HepG2 (cell line): ENCODE results near the gene SALL2. TPM values are rescaled to one million over a fixed set of nuclear protein-coding genes. Genes with fewer than 3 reads are reported as not detected.
A peak's percentile ranks its signal among the peaks of the same experiment; 100 is the strongest.

Source experiments
- CBX2 ChIP-seq, 2 experiments: fragments of 200-600 bp in 1 of 2; sonication (generic); formaldehyde crosslinking in 1 of 2; IDR thresholded peaks; 2 replicates each; pipeline versions ENCODE4 v1.7.0 to v1.8.1; 2018 to 2022; ENCODE audit warnings: low read depth in 2 of 2, low read length in 1 of 2, mild to moderate bottlenecking in 1 of 2, missing genetic modification reagents in 1 of 2
- CEBPG ChIP-seq: IDR thresholded peaks from 2 replicates; pipeline ENCODE4 v1.6.1; 2016
- GATAD2A ChIP-seq: IDR thresholded peaks from 2 replicates; pipeline ENCODE4 v1.6.1; 2016
- HOXA5 ChIP-seq: sonication (generic); formaldehyde crosslinking; IDR thresholded peaks from 2 replicates; pipeline ENCODE4 v1.4.0; 2020; ENCODE audit warnings: missing genetic modification reagents
- HOXA7 ChIP-seq: sonication (generic); formaldehyde crosslinking; IDR thresholded peaks from 2 replicates; pipeline ENCODE4 v1.8.1; 2022; ENCODE audit warnings: mild to moderate bottlenecking, missing genetic modification reagents, moderate library complexity
- MAFG ChIP-seq: sonication (generic); formaldehyde crosslinking; IDR thresholded peaks from 2 replicates; pipeline ENCODE4 v1.5.1; 2020; ENCODE audit warnings: mild to moderate bottlenecking, missing genetic modification reagents
- MED1 ChIP-seq: sonication (generic); formaldehyde crosslinking; IDR thresholded peaks from 2 replicates; pipeline ENCODE4 v1.4.0; 2020; ENCODE audit warnings: missing genetic modification reagents
- MEIS1 ChIP-seq: sonication (generic); formaldehyde crosslinking; IDR thresholded peaks from 2 replicates; pipeline ENCODE4 v1.9.0; 2021; ENCODE audit warnings: mild to moderate bottlenecking, missing genetic modification reagents, moderate library complexity, borderline replicate concordance
- NR2F6 ChIP-seq, 2 experiments: IDR thresholded peaks; 2 replicates each; pipeline ENCODE4 v1.6.1; 2016; ENCODE audit warnings: antibody characterized with exemption in 1 of 2, mild to moderate bottlenecking in 1 of 2
- SNAI1 ChIP-seq: sonication (generic); formaldehyde crosslinking; IDR thresholded peaks from 2 replicates; pipeline ENCODE4 v1.5.0; 2020; ENCODE audit warnings: mild to moderate bottlenecking, missing genetic modification reagents, borderline replicate concordance
- TEAD3 ChIP-seq: optimal IDR thresholded peaks from 2 replicates; pipeline ENCODE3; 2016; ENCODE audit warnings: borderline replicate concordance
- ZIK1 ChIP-seq: sonication (generic); formaldehyde crosslinking; IDR thresholded peaks from 2 replicates; pipeline ENCODE4 v1.5.0; 2020; ENCODE audit warnings: mild to moderate bottlenecking, low read depth, missing genetic modification reagents, borderline replicate concordance
- ZMYM3 ChIP-seq: sonication (generic); formaldehyde crosslinking; IDR thresholded peaks from 2 replicates; pipeline ENCODE4 v1.5.1; 2020; ENCODE audit warnings: mild to moderate bottlenecking, missing genetic modification reagents
- ZNF30 ChIP-seq: sonication (generic); formaldehyde crosslinking; IDR thresholded peaks from 2 replicates; pipeline ENCODE4 v1.5.0; 2020; ENCODE audit warnings: mild to moderate bottlenecking, missing genetic modification reagents
- ZNF501 ChIP-seq: sonication (generic); formaldehyde crosslinking; IDR thresholded peaks from 2 replicates; pipeline ENCODE4 v1.5.1; 2020; ENCODE audit warnings: mild to moderate bottlenecking, moderate library complexity, missing genetic modification reagents
- ZNF709 ChIP-seq: sonication (generic); formaldehyde crosslinking; IDR thresholded peaks from 2 replicates; pipeline ENCODE4 v1.5.0; 2020; ENCODE audit warnings: mild to moderate bottlenecking, missing genetic modification reagents
- ZNF788 ChIP-seq: sonication (generic); formaldehyde crosslinking; IDR thresholded peaks from 2 replicates; pipeline ENCODE4 v1.5.0; 2020; ENCODE audit warnings: mild to moderate bottlenecking, missing genetic modification reagents, borderline replicate concordance
- polyA plus RNA-seq, 8 experiments: library from polyadenylated mRNA; depleted of rRNA in 3 of 8; stranded (reverse) in 7 of 8; unstranded in 1 of 8; fragments of >200 nt; fragmentation: Illumina TruSeq in 4 of 8; extraction: Trizol in 4 of 8; gene quantifications; 2 replicates each; pipeline versions ENCODE4 v1.2.1 to v1.2.3, GENCODE V29; 2011 to 2016; ENCODE audit warnings: low read depth in 4 of 8, missing spikeins in 1 of 8, mixed read lengths in 1 of 8; ENCODE audit not compliant: insufficient read depth in 1 of 8
- total RNA-seq, 5 experiments: library from RNA; depleted of rRNA; stranded (reverse); fragments of >200 nt; fragmentation: Illumina TruSeq; extraction: Trizol; gene quantifications; 2 replicates each; pipeline ENCODE4 v1.2.3, GENCODE V29; 2016; ENCODE audit warnings: low read depth in 1 of 5
- TF ChIP-seq, protein P1 (sequence below): fragments of 450-650 bp; IDR thresholded peaks from 2 replicates; pipeline ENCODE4 v1.6.1; 2017; ENCODE audit warnings: mild to moderate bottlenecking
- TF ChIP-seq, protein P2 (sequence below): fragments of 450-650 bp; IDR thresholded peaks from 2 replicates; pipeline ENCODE4 v1.6.1; 2016
- TF ChIP-seq, protein P3 (sequence below): sonication (generic); formaldehyde crosslinking; IDR thresholded peaks from 2 replicates; pipeline ENCODE4 v1.5.1; 2020; ENCODE audit warnings: mild to moderate bottlenecking, missing genetic modification reagents, borderline replicate concordance

SALL2 gene
- total and polyA plus RNA-seq, 2 of the 13 experiments (the other 11 are each of a cell fraction or from before 2014, with no cell fraction given): 4.9 to 5.8 TPM

DNA sequence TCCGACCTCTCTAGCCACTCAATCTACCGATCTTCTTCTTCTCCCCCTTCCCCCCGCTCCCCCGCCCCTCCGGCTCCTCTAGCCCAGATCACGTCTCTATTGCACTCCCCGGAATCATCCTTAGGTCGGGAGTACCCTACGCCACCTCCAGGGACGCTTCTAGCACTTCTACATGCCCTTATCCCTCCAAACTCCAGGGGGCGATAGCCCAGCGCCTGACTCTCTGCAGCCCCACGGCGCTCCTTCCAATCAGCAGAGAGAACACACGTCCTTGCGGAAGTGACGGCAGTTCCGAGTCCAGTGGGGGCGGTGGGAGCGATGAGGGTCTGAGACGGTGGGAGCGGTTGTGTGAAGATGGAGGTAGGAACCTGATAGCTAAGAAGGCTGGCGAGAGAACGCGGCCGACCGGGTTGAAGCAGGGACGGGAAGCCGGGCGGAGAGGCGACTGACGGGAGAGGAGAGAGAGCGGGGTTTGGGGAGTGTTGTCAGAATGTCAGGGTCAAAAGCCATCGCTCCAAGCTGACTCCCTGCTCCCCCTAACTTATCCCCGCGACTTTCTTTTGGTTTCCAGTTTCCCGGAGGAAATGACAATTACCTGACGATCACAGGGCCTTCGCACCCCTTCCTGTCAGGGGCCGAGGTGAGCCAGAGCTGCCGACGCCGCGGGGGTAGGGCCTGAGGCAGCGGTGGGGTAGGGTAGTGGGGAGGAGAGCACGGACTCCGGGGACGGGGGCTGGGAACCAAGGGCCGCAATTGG, 49.0 kb downstream of the SALL2 start, which contains the start of the genes RAB2B and TOX4 (continued):
- TF ChIP-seq, protein P1, sequence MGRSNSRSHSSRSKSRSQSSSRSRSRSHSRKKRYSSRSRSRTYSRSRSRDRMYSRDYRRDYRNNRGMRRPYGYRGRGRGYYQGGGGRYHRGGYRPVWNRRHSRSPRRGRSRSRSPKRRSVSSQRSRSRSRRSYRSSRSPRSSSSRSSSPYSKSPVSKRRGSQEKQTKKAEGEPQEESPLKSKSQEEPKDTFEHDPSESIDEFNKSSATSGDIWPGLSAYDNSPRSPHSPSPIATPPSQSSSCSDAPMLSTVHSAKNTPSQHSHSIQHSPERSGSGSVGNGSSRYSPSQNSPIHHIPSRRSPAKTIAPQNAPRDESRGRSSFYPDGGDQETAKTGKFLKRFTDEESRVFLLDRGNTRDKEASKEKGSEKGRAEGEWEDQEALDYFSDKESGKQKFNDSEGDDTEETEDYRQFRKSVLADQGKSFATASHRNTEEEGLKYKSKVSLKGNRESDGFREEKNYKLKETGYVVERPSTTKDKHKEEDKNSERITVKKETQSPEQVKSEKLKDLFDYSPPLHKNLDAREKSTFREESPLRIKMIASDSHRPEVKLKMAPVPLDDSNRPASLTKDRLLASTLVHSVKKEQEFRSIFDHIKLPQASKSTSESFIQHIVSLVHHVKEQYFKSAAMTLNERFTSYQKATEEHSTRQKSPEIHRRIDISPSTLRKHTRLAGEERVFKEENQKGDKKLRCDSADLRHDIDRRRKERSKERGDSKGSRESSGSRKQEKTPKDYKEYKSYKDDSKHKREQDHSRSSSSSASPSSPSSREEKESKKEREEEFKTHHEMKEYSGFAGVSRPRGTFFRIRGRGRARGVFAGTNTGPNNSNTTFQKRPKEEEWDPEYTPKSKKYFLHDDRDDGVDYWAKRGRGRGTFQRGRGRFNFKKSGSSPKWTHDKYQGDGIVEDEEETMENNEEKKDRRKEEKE: no peak
- TF ChIP-seq, protein P2, sequence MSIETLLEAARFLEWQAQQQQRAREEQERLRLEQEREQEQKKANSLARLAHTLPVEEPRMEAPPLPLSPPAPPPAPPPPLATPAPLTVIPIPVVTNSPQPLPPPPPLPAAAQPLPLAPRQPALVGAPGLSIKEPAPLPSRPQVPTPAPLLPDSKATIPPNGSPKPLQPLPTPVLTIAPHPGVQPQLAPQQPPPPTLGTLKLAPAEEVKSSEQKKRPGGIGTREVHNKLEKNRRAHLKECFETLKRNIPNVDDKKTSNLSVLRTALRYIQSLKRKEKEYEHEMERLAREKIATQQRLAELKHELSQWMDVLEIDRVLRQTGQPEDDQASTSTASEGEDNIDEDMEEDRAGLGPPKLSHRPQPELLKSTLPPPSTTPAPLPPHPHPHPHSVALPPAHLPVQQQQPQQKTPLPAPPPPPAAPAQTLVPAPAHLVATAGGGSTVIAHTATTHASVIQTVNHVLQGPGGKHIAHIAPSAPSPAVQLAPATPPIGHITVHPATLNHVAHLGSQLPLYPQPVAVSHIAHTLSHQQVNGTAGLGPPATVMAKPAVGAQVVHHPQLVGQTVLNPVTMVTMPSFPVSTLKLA: peak; percentile 59
- TF ChIP-seq, protein P3, sequence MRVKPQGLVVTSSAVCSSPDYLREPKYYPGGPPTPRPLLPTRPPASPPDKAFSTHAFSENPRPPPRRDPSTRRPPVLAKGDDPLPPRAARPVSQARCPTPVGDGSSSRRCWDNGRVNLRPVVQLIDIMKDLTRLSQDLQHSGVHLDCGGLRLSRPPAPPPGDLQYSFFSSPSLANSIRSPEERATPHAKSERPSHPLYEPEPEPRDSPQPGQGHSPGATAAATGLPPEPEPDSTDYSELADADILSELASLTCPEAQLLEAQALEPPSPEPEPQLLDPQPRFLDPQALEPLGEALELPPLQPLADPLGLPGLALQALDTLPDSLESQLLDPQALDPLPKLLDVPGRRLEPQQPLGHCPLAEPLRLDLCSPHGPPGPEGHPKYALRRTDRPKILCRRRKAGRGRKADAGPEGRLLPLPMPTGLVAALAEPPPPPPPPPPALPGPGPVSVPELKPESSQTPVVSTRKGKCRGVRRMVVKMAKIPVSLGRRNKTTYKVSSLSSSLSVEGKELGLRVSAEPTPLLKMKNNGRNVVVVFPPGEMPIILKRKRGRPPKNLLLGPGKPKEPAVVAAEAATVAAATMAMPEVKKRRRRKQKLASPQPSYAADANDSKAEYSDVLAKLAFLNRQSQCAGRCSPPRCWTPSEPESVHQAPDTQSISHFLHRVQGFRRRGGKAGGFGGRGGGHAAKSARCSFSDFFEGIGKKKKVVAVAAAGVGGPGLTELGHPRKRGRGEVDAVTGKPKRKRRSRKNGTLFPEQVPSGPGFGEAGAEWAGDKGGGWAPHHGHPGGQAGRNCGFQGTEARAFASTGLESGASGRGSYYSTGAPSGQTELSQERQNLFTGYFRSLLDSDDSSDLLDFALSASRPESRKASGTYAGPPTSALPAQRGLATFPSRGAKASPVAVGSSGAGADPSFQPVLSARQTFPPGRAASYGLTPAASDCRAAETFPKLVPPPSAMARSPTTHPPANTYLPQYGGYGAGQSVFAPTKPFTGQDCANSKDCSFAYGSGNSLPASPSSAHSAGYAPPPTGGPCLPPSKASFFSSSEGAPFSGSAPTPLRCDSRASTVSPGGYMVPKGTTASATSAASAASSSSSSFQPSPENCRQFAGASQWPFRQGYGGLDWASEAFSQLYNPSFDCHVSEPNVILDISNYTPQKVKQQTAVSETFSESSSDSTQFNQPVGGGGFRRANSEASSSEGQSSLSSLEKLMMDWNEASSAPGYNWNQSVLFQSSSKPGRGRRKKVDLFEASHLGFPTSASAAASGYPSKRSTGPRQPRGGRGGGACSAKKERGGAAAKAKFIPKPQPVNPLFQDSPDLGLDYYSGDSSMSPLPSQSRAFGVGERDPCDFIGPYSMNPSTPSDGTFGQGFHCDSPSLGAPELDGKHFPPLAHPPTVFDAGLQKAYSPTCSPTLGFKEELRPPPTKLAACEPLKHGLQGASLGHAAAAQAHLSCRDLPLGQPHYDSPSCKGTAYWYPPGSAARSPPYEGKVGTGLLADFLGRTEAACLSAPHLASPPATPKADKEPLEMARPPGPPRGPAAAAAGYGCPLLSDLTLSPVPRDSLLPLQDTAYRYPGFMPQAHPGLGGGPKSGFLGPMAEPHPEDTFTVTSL (CRISPR knock-in tag): peak; percentile 24; the same call in 1 of the 2 replicates
- TF ChIP-seq GATAD2A (CRISPR knock-in tag) (peak; percentile 79), ZIK1 (no peak), SNAI1 (CRISPR knock-in tag) (0 out of 2 replicates have a peak, but pooled peaks have one; percentile 56), MEIS1 (CRISPR knock-in tag) (peak; percentile 66; the same call in 1 of the 2 replicates), HOXA5 (CRISPR knock-in tag) (peak; percentile 92), MED1 (CRISPR knock-in tag) (peak; percentile 81), HOXA7 (CRISPR knock-in tag) (no peak), CEBPG (peak; percentile 24; the same call in 1 of the 2 replicates), ZMYM3 (CRISPR knock-in tag) (peak; percentile 71; the same call in 1 of the 2 replicates), ZNF30 (CRISPR knock-in tag) (no peak), TEAD3 (CRISPR knock-in tag) (peak; percentile 76), ZNF709 (CRISPR knock-in tag) (peak; percentile 55; the same call in 1 of the 2 replicates), ZNF788 (CRISPR knock-in tag) (peak; percentile 88), ZNF501 (CRISPR knock-in tag) (peak; percentile 81), MAFG (CRISPR knock-in tag) (no peak), CBX2 (IDR thresholded peaks at IDR 0.05; ENCODE audit: low read depth, low read length) (no peak), CBX2 (CRISPR knock-in tag; IDR thresholded peaks at IDR 0.05; ENCODE audit: low read depth) (no peak; the same call in 1 of the 2 replicates), NR2F6 (IDR thresholded peaks at IDR 0.05) (peak; percentile 55; the same call in 1 of the 2 replicates), NR2F6 (CRISPR knock-in tag; IDR thresholded peaks at IDR 0.05) (peak; percentile 74)
